ENCODE results near the gene ERC2.

ERC2 gene

GRCh38 chr3:55965776-55966175 lies 502.5 kb downstream of the ERC2 start:
- DNase-seq: no peak

- DNase-seq: no peak
Observed at GRCh38 chr3:55964491-55964985, 503.7 kb downstream of the ERC2 start.

- DNase-seq: no peak
Observed at GRCh38 chr3:55963601-55964000, 504.7 kb downstream of the ERC2 start.

- DNase-seq: no peak
Observed at GRCh38 chr3:55959471-55960080, 508.7 kb downstream of the ERC2 start.

- DNase-seq: no peak
Observed at GRCh38 chr3:55958605-55959004, 509.7 kb downstream of the ERC2 start.

- DNase-seq: no peak
Observed at GRCh38 chr3:55955891-55956477, 512.3 kb downstream of the ERC2 start.

GRCh38 chr3:55951388-55951787 lies 516.9 kb downstream of the ERC2 start:
- DNase-seq: no peak

- no peak for DNase-seq
Observed at GRCh38 chr3:55947406-55947805, 520.9 kb downstream of the ERC2 start.

- no peak for DNase-seq
Observed at GRCh38 chr3:55946574-55947160, 521.6 kb downstream of the ERC2 start.

GRCh38 chr3:55942868-55943267 lies 525.4 kb downstream of the ERC2 start:
- no peak for DNase-seq

GRCh38 chr3:55939287-55939686 lies 529.0 kb downstream of the ERC2 start:
- DNase-seq: no peak

- no peak for DNase-seq
Observed at GRCh38 chr3:55937301-55937700, 531.0 kb downstream of the ERC2 start.

- no peak for DNase-seq
Observed at GRCh38 chr3:55936549-55937052, 531.7 kb downstream of the ERC2 start.

- no peak for DNase-seq
Observed at GRCh38 chr3:55935241-55935640, 533.0 kb downstream of the ERC2 start.

- DNase-seq: no peak
Observed at GRCh38 chr3:55934771-55935170, 533.5 kb downstream of the ERC2 start.

GRCh38 chr3:55929154-55929869 lies 539.0 kb downstream of the ERC2 start:
- DNase-seq: no peak

- DNase-seq: no peak
Observed at GRCh38 chr3:55923626-55924025, 544.6 kb downstream of the ERC2 start.

GRCh38 chr3:55923207-55923606 lies 545.1 kb downstream of the ERC2 start:
- no peak for DNase-seq

GRCh38 chr3:55912880-55913279 lies 555.4 kb downstream of the ERC2 start:
- no peak for DNase-seq

GRCh38 chr3:55911266-55911665 lies 557.0 kb downstream of the ERC2 start:
- DNase-seq: no peak

GRCh38 chr3:55910543-55910942 lies 557.7 kb downstream of the ERC2 start:
- no peak for DNase-seq

GRCh38 chr3:55909373-55909772 lies 558.9 kb downstream of the ERC2 start:
- no peak for DNase-seq

- DNase-seq: no peak
Observed at GRCh38 chr3:55907616-55908015, 560.7 kb downstream of the ERC2 start.

GRCh38 chr3:55906896-55907295 lies 561.4 kb downstream of the ERC2 start:
- DNase-seq: no peak

Data from NCI-H1048 (cell line).